Panc1 (cell line): ENCODE results near the gene BDH1. TPM values are rescaled to one million over a fixed set of nuclear protein-coding genes. Genes with fewer than 3 reads are reported as not detected.

Experiments
- ATAC-seq: fragments of 200-7000 bp; cut with Tn5 transposase; 2 replicates; pipeline ENCODE4 v1.9.1; 2020; ENCODE audit warnings: mild to moderate bottlenecking, moderate library complexity
- BruUV-seq: library from RNA; stranded (reverse); fragments of 400-500 nt; replicated peaks from 2 replicates; lab custom pipeline; 2021; lab: Mats Ljungman, UMichigan
- CTCF ChIA-PET: fragments of 300-600 bp; sonication (Branson Sonifier 250); formaldehyde crosslinking; loops from one replicate; lab custom pipeline; 2022; ENCODE audit warnings: antibody characterized with exemption; lab: Charles Lee
- POLR2A ChIA-PET: fragments of 300-600 bp; sonication (Branson Sonifier 250); formaldehyde crosslinking; loops from one replicate; lab custom pipeline; 2022; ENCODE audit warnings: antibody characterized with exemption; lab: Charles Lee
- DNase-seq: peaks from one replicate; pipeline ENCODE4 v3.0.0-alpha.2; 2010; ENCODE audit warnings: low read depth, low spot score
- H3K27ac ChIP-seq: 2 replicates; pipeline ENCODE4 v1.5.1; 2011; ENCODE audit warnings: mild to moderate bottlenecking, low read length, inconsistent platforms
- H3K27me3 ChIP-seq: fragments of 200-500 bp; sonication (Bioruptor generic); 2 replicates; pipeline ENCODE4 v1.6.0; 2014; ENCODE audit warnings: low read length, inconsistent platforms; ENCODE audit not compliant: control insufficient read depth, insufficient read depth
- H3K36me3 ChIP-seq: fragments of 200-500 bp; sonication (Bioruptor generic); 2 replicates; pipeline ENCODE4 v1.5.1; 2014; ENCODE audit warnings: inconsistent platforms, mild to moderate bottlenecking, low read length, moderate library complexity; ENCODE audit not compliant: control insufficient read depth, insufficient read depth
- H3K4me1 ChIP-seq: 2 replicates; pipeline ENCODE4 v1.5.1; 2011; ENCODE audit warnings: inconsistent platforms, mild to moderate bottlenecking, low read length, moderate library complexity; ENCODE audit not compliant: control insufficient read depth, insufficient read depth
- H3K4me3 ChIP-seq, 2 experiments: 2 replicates each; pipeline ENCODE4 v1.5.1; 2011 to 2012; ENCODE audit warnings: low read depth in 2 of 2, low read length in 2 of 2, mild to moderate bottlenecking in 2 of 2, inconsistent platforms in 1 of 2, moderate library complexity in 1 of 2
- H3K9me3 ChIP-seq: fragments of 200-500 bp; sonication (Bioruptor generic); 2 replicates; pipeline ENCODE4 v1.5.1; 2014; ENCODE audit warnings: low read depth, mild to moderate bottlenecking, inconsistent platforms, low read length, moderate library complexity; ENCODE audit not compliant: control insufficient read depth, insufficient read depth
- CTCF ChIP-seq: fragments of 450-650 bp; IDR thresholded peaks from 2 replicates; pipeline ENCODE4 v1.5.1; 2017; ENCODE audit warnings: mild to moderate bottlenecking
- POLR2AphosphoS5 ChIP-seq: IDR thresholded peaks from 2 replicates; pipeline ENCODE4 v1.6.1; 2012; ENCODE audit warnings: mild to moderate bottlenecking, low read depth, low read length, moderate library complexity
- REST ChIP-seq, 2 experiments: IDR thresholded peaks; 2 replicates each; pipeline ENCODE4 v1.6.1; 2011 to 2012; ENCODE audit warnings: low read depth in 2 of 2, control low read depth in 1 of 2, low read length in 1 of 2, mild to moderate bottlenecking in 1 of 2, moderate library complexity in 1 of 2; ENCODE audit not compliant: insufficient read depth in 1 of 2
- SIN3A ChIP-seq: IDR thresholded peaks from 2 replicates; pipeline ENCODE4 v1.6.1; 2012; ENCODE audit warnings: low read depth, mild to moderate bottlenecking, low read length, moderate library complexity, borderline replicate concordance; ENCODE audit not compliant: insufficient read depth
- TCF7L2 ChIP-seq: IDR thresholded peaks from 2 replicates; pipeline ENCODE4 v1.6.1; 2011; ENCODE audit warnings: mild to moderate bottlenecking, low read depth, low read length, inconsistent platforms
- in situ Hi-C: cut with HindIII; loops from 2 replicates; pipeline ENCODE4 v1.10.0; 2016; ENCODE audit warnings: low sequenced_read_pairs, low pct_unique_long_range_greater_than_20kb
- intact Hi-C: fragments of 100-400 bp; cut with micrococcal nuclease; formaldehyde crosslinking; loops from one replicate; pipeline ENCODE4 v1.10.0; 2022; ENCODE audit not compliant: unreplicated experiment
- total RNA-seq: library from RNA; stranded (reverse); gene quantifications from one replicate; pipeline ENCODE4 v1.2.1, GENCODE V29; 2021; ENCODE audit not compliant: unreplicated experiment

The BDH1 gene
- total RNA-seq, 1 experiment from 2014 or later, result 4.8 TPM

GRCh38 chr3:197491923-197492664 is 63.7 kb downstream of the BDH1 start:
- TF ChIP-seq POLR2AphosphoS5 (no peak), REST (IDR thresholded peaks at IDR 0.05; ENCODE audit: insufficient read depth in 1 of 2, low read depth in 2 of 2, low read length in 1 of 2) (no peak), SIN3A (no peak), TCF7L2 (no peak), CTCF (no peak)
- H3K27ac ChIP-seq, result no peak overlapping the region
- no peaks in the 10 kb centered on the region for H3K27me3 ChIP-seq
- in situ Hi-C loops, result no loop called here
- no peaks in the 10 kb centered on the region for H3K36me3 ChIP-seq
- H3K9me3 ChIP-seq, result no peaks in the 10 kb centered on the region
- ChIA-PET POLR2A (no interaction called here), CTCF (no interaction called here)
- no peaks in the 10 kb centered on the region for H3K4me1 ChIP-seq
- BruUV-seq, result no TSS peak
- ATAC-seq (no peak), DNase-seq (no peak)
- intact Hi-C loops, result no loop called here
- no peak overlapping the region for H3K4me3 ChIP-seq

GRCh38 chr3:197491478-197491877 is 64.3 kb downstream of the BDH1 start:
- no peaks in the 10 kb centered on the region for H3K9me3 ChIP-seq
- DNase-seq, result no peak
- ChIA-PET CTCF (no interaction called here), POLR2A (no interaction called here)
- no peaks in the 10 kb centered on the region for H3K27me3 ChIP-seq
- intact Hi-C loops, result no loop called here
- no peak overlapping the region for H3K27ac ChIP-seq
- in situ Hi-C loops, result no loop called here
- H3K4me3 ChIP-seq, result no peak overlapping the region
- BruUV-seq, result no TSS peak
- no peak for ATAC-seq
- no peak for TF ChIP-seq SIN3A
- TF ChIP-seq CTCF, result no peak
- no peak for TF ChIP-seq TCF7L2
- no peak for TF ChIP-seq REST (IDR thresholded peaks at IDR 0.05; ENCODE audit: insufficient read depth in 1 of 2, low read depth in 2 of 2, low read length in 1 of 2)
- no peaks in the 10 kb centered on the region for H3K36me3 ChIP-seq
- H3K4me1 ChIP-seq, result no peaks in the 10 kb centered on the region
